ENCODE results near the gene CHCHD6.

CHCHD6 gene

GRCh38 chr3:126745760-126746394 is 41.8 kb downstream of the CHCHD6 start:
- DNase-seq: no peak

- no peak for DNase-seq
Measured at GRCh38 chr3:126746395-126747177, 42.5 kb downstream of the CHCHD6 start.

- no peak for DNase-seq
Measured at GRCh38 chr3:126747768-126748167, 43.7 kb downstream of the CHCHD6 start.

GRCh38 chr3:126748701-126749546 is 44.9 kb downstream of the CHCHD6 start:
- no peak for DNase-seq

- no peak for DNase-seq
Measured at GRCh38 chr3:126749547-126749875, 45.5 kb downstream of the CHCHD6 start.

GRCh38 chr3:126749931-126750755 is 46.1 kb downstream of the CHCHD6 start:
- no peak for DNase-seq

GRCh38 chr3:126750756-126751121 is 46.7 kb downstream of the CHCHD6 start:
- DNase-seq: no peak

- no peak for DNase-seq
Measured at GRCh38 chr3:126751611-126752302, 47.7 kb downstream of the CHCHD6 start.

GRCh38 chr3:126752303-126753190 is 48.5 kb downstream of the CHCHD6 start:
- peak; percentile 71 for DNase-seq

GRCh38 chr3:126753191-126754160 is 49.4 kb downstream of the CHCHD6 start:
- DNase-seq: no peak

- DNase-seq: no peak
Measured at GRCh38 chr3:126755866-126756265, 51.8 kb downstream of the CHCHD6 start.

GRCh38 chr3:126758026-126758425 is 54.0 kb downstream of the CHCHD6 start:
- DNase-seq: no peak

- no peak for DNase-seq
Measured at GRCh38 chr3:126758882-126759281, 54.8 kb downstream of the CHCHD6 start.

- DNase-seq: no peak
Measured at GRCh38 chr3:126760541-126760940, 56.5 kb downstream of the CHCHD6 start.

GRCh38 chr3:126763035-126763434 is 59.0 kb downstream of the CHCHD6 start:
- DNase-seq: no peak

- no peak for DNase-seq
Measured at GRCh38 chr3:126765187-126766069, 61.4 kb downstream of the CHCHD6 start.

GRCh38 chr3:126766653-126767052 is 62.6 kb downstream of the CHCHD6 start:
- no peak for DNase-seq

GRCh38 chr3:126768903-126769302 is 64.9 kb downstream of the CHCHD6 start:
- no peak for DNase-seq

GRCh38 chr3:126770096-126770495 is 66.1 kb downstream of the CHCHD6 start:
- DNase-seq: no peak
